ENCODE data around the gene CDH10.

CDH10 gene

DNA sequence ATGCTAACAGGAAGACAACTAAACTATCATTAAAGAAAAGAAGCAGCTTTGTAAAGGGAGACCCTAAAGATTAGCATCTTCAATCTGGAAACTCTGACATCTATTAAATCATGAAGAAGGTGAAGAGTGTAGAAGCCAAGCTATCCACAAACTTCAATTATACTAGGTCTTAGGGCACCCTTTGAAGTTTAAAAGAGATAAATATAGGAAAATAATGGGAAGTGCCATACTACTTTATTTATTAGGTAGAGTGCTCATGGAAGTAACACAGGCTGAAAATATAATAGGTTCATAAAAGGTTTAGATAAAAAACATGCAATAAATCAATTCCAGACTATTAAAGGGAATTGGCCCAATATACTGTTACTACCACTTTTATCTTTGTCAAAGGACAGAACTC, 19.9 kb downstream of the CDH10 start:
- H3K4me3 ChIP-seq (ENCODE audit: low read length): no peak overlapping the region
- TF ChIP-seq ZNF274 (IDR thresholded peaks at IDR 0.05; ENCODE audit: low read depth, low read length): no peak

GRCh38 chr5:24623624-24624023, 21.2 kb downstream of the CDH10 start:
- TF ChIP-seq ZNF274 (IDR thresholded peaks at IDR 0.05; ENCODE audit: low read depth, low read length): no peak

DNA sequence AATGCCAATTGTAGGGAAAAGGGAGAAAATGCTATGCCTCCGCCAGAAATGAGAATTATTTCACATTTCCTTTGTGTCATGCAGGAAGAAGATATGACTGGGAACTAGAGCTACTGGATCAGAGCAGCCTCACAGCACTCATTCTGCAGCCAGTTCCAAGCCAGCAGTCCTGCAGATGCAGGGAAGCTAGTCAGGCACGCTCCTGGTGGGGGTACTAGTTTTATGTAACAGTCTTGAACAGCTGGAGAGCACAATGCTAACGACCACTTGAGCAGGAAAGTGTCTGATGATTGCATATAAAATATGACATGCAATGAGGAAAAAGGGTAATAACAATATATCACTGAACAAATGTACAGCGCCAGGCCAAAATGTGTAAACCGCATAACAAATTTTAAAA, 21.7 kb downstream of the CDH10 start:
- no peak for TF ChIP-seq ZNF274 (IDR thresholded peaks at IDR 0.05; ENCODE audit: low read depth, low read length)
- no peak overlapping the region for H3K4me3 ChIP-seq (ENCODE audit: low read length)

More at GRCh38 chr5:24623624-24624023, 21.2 kb downstream of the CDH10 start:
- no peak overlapping the region for H3K4me3 ChIP-seq (ENCODE audit: low read length)

DNA sequence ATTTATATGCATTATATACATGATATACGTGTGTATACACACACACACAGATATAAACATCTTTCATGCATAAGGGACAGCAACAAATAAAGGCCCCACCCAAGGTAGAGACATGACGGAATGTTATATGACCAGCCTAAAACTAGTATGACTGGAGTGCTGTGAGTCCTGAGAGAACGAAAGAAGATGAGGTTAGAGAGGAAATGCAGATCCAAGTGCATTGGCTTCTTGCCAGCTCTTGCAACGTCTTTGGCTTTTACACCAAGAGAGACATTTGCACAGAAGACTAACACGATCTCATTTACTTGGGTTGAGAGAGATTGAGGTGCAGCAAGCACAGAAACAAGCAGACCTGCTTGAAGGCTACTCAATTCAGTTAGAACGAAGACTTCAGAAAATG, 23.0 kb downstream of the CDH10 start:
- no peak overlapping the region for H3K4me3 ChIP-seq (ENCODE audit: low read length)
- TF ChIP-seq ZNF274 (IDR thresholded peaks at IDR 0.05; ENCODE audit: low read depth, low read length): no peak

- TF ChIP-seq ZNF274 (IDR thresholded peaks at IDR 0.05; ENCODE audit: low read depth, low read length): no peak
- no peak overlapping the region for H3K4me3 ChIP-seq (ENCODE audit: low read length)
Observed at GRCh38 chr5:24616566-24616965, 28.2 kb downstream of the CDH10 start.

- H3K4me3 ChIP-seq (ENCODE audit: low read length): no peak overlapping the region
- TF ChIP-seq ZNF274 (IDR thresholded peaks at IDR 0.05; ENCODE audit: low read depth, low read length): no peak
Observed at GRCh38 chr5:24615159-24615558, 29.6 kb downstream of the CDH10 start.

DNA sequence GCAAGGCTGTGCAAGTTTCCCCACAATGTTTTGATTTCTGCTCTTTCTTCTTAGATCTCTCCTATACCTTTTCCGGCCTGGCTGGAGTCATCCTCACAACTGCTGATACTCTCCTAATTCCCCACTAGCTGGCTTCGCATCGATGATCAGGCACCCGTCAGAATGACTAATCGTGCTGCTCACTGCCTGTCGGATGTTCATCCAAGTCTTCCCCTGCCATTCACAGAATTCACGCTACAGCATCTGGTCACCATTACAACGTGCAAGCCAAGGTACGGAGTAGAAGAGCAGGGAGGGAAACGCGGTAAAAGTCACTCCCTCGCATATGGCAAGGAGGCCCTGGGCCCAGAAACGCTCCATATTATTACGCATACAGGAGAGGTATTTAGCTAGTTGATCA, 35.1 kb downstream of the CDH10 start:
- H3K4me3 ChIP-seq (ENCODE audit: low read length): no peak overlapping the region
- no peak for TF ChIP-seq ZNF274 (IDR thresholded peaks at IDR 0.05; ENCODE audit: low read depth, low read length)

GRCh38 chr5:24606971-24607370, 37.8 kb downstream of the CDH10 start:
- no peak overlapping the region for H3K4me3 ChIP-seq (ENCODE audit: low read length)
- no peak for TF ChIP-seq ZNF274 (IDR thresholded peaks at IDR 0.05; ENCODE audit: low read depth, low read length)

DNA sequence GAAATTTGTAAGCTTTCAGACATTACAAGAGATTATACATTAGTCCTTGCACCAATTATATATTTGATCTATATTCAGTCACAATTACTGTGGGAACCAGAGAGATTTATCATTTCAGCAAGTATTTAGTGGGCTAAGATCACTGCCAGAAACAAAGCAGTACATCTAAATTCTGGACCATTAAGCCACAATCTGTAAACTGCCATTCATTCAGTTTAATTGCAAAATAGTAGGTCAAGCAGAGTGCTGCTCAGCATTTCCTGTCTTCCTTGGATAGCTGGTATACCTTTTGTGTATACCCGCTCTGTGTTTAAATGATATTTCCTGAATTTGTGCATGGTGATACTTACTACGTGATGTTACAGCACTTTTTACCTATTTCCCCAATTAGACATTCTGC, 42.6 kb downstream of the CDH10 start:
- H3K4me3 ChIP-seq (ENCODE audit: low read length): no peak overlapping the region
- no peak for TF ChIP-seq ZNF274 (IDR thresholded peaks at IDR 0.05; ENCODE audit: low read depth, low read length)

GRCh38 chr5:24598956-24599355, 45.8 kb downstream of the CDH10 start:
- no peak for TF ChIP-seq ZNF274 (IDR thresholded peaks at IDR 0.05; ENCODE audit: low read depth, low read length)
- no peak overlapping the region for H3K4me3 ChIP-seq (ENCODE audit: low read length)

DNA sequence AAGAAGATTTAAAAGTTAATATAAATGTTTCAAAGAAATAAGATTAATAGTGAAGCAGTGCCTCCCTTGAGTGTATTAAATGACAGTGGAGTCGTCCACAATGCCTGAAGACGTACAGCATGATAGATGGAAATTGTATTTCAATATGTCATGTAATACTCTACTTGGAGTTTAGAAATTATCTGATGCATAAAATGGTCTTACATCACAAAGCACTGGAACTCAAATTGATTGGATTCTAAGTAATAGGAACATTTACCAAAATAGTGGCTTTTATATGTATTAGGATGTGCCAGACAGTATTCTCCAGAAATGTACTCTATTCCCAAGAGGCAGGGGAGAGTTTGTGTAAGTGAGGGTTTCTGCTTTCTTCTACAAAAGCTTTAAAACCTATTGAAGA, 49.4 kb downstream of the CDH10 start:
- no peak for TF ChIP-seq ZNF274 (IDR thresholded peaks at IDR 0.05; ENCODE audit: low read depth, low read length)
- no peak overlapping the region for H3K4me3 ChIP-seq (ENCODE audit: low read length)

- no peak overlapping the region for H3K4me3 ChIP-seq (ENCODE audit: low read length)
- TF ChIP-seq ZNF274 (IDR thresholded peaks at IDR 0.05; ENCODE audit: low read depth, low read length): no peak
Observed at GRCh38 chr5:24591426-24591825, 53.4 kb downstream of the CDH10 start.

- no peak overlapping the region for H3K4me3 ChIP-seq (ENCODE audit: low read length)
- no peak for TF ChIP-seq ZNF274 (IDR thresholded peaks at IDR 0.05; ENCODE audit: low read depth, low read length)
Observed at GRCh38 chr5:24589566-24589965, 55.2 kb downstream of the CDH10 start.

DNA sequence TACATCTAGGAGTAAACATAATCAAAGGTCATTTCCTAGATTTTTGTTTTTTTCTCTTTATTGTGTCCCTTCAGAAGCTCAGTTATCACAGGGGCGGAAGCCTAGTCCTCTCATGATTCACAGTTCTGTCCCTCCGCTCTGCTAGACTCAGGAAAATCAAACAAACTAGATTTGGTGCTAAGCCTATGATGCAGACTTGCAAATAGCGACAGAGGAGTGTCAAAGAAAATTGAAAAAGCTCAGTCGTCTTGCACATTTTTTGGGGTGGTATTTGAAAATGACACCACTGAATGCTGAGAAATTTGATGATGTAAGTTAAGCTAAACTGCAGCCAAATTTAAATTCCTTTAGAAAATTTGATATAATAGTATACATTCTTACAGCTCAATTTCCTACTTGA, 59.0 kb downstream of the CDH10 start:
- H3K4me3 ChIP-seq (ENCODE audit: low read length): no peak overlapping the region
- TF ChIP-seq ZNF274 (IDR thresholded peaks at IDR 0.05; ENCODE audit: low read depth, low read length): no peak

DNA sequence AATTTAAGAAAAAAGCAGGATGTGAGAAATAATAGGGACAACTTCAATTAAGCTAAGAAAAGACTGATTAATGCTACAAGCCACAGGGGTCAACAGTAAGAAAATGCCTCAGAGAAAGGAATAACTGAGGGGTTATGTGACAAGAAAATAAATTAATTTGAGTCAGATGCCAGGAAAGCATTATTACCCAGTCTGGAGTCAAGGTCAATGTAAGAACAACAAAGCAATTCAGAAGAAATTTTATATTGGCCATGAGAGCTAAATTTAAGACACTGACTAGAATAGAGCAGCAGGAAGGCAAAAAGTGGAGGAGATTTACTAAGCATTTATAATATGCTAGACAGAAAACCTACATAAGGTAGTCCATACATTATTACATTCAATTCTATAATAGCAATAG, 73.5 kb downstream of the CDH10 start:
- no peak for TF ChIP-seq ZNF274 (IDR thresholded peaks at IDR 0.05; ENCODE audit: low read depth, low read length)
- no peak overlapping the region for H3K4me3 ChIP-seq (ENCODE audit: low read length)

- no peak for TF ChIP-seq ZNF274 (IDR thresholded peaks at IDR 0.05; ENCODE audit: low read depth, low read length)
- no peak overlapping the region for H3K4me3 ChIP-seq (ENCODE audit: low read length)
Observed at GRCh38 chr5:24566933-24567332, 77.8 kb downstream of the CDH10 start.

DNA sequence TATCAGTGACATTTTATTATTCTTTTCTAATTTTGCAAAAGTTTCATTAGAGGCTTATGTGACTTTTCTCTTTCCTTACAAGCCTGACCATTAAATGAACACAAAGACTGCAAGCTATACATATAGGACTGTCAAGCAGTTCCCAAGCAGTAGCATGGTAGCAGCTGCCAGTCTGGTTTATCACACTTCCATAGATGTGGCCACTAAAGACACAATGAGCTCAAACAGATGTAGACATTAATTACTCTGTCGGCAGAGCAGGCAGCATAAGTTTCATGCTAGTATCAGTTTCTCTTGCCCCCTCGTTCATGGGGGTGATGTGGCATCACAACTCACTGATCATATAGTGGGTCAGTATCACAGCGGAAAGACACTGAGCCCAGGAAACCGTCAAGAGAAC, 89.5 kb downstream of the CDH10 start:
- no peak for TF ChIP-seq ZNF274 (IDR thresholded peaks at IDR 0.05; ENCODE audit: low read depth, low read length)

More for the DNA sequence above, 89.5 kb downstream of the CDH10 start:
- H3K4me3 ChIP-seq (ENCODE audit: low read length): no peak overlapping the region

Data from GM08714 (cell line).